GM19463 (cell line): ENCODE results near the gene BACE2.

Experiments used
- ATAC-seq: cut with Tn5 transposase; IDR thresholded peaks from one replicate; pipeline ENCODE4 v1.9.1; 2021; ENCODE audit warnings: mild to moderate bottlenecking, moderate library complexity; ENCODE audit not compliant: unreplicated experiment

Gene BACE2

GRCh38 chr21:41147979-41148355 lies 20.0 kb upstream of the BACE2 start:
- no peak for ATAC-seq

GRCh38 chr21:41148798-41149197 lies 19.2 kb upstream of the BACE2 start:
- ATAC-seq = no peak

- ATAC-seq = no peak
Observed at GRCh38 chr21:41149199-41149598, 18.8 kb upstream of the BACE2 start.

GRCh38 chr21:41152147-41152546 lies 15.8 kb upstream of the BACE2 start:
- no peak for ATAC-seq

- ATAC-seq = no peak
Observed at GRCh38 chr21:41153443-41153842, 14.5 kb upstream of the BACE2 start.

GRCh38 chr21:41156142-41156541 lies 11.8 kb upstream of the BACE2 start:
- no peak for ATAC-seq

- no peak for ATAC-seq
Observed at GRCh38 chr21:41158026-41158425, 9.9 kb upstream of the BACE2 start.

- no peak for ATAC-seq
Observed at GRCh38 chr21:41160036-41160435, 7.9 kb upstream of the BACE2 start.

GRCh38 chr21:41161428-41161827 lies 6.5 kb upstream of the BACE2 start:
- no peak for ATAC-seq

- ATAC-seq = no peak
Observed at GRCh38 chr21:41162096-41162495, 5.9 kb upstream of the BACE2 start.

- ATAC-seq = no peak
Observed at GRCh38 chr21:41163091-41163490, 4.9 kb upstream of the BACE2 start.

- ATAC-seq = no peak
Observed at GRCh38 chr21:41164052-41164451, 3.9 kb upstream of the BACE2 start.

GRCh38 chr21:41164981-41165655 lies 2.8 kb upstream of the BACE2 start:
- no peak for ATAC-seq

GRCh38 chr21:41166884-41167283 lies 1.1 kb upstream of the BACE2 start:
- no peak for ATAC-seq

- no peak for ATAC-seq
Observed at GRCh38 chr21:41168391-41169257, 664 bp downstream of the BACE2 start.

- ATAC-seq = no peak
Observed at GRCh38 chr21:41169258-41169576, 1.3 kb downstream of the BACE2 start.

GRCh38 chr21:41169701-41170100 lies 1.7 kb downstream of the BACE2 start:
- ATAC-seq = no peak

GRCh38 chr21:41170442-41170841 lies 2.5 kb downstream of the BACE2 start:
- ATAC-seq = no peak

GRCh38 chr21:41170859-41171609 lies 3.1 kb downstream of the BACE2 start:
- ATAC-seq = no peak

- ATAC-seq = no peak
Observed at GRCh38 chr21:41175080-41175479, 7.1 kb downstream of the BACE2 start.

GRCh38 chr21:41176846-41177245 lies 8.9 kb downstream of the BACE2 start:
- ATAC-seq = no peak

GRCh38 chr21:41180752-41181151 lies 12.8 kb downstream of the BACE2 start:
- no peak for ATAC-seq
